ENCODE data around the gene NEO1.

- TF ChIP-seq, protein P1, sequence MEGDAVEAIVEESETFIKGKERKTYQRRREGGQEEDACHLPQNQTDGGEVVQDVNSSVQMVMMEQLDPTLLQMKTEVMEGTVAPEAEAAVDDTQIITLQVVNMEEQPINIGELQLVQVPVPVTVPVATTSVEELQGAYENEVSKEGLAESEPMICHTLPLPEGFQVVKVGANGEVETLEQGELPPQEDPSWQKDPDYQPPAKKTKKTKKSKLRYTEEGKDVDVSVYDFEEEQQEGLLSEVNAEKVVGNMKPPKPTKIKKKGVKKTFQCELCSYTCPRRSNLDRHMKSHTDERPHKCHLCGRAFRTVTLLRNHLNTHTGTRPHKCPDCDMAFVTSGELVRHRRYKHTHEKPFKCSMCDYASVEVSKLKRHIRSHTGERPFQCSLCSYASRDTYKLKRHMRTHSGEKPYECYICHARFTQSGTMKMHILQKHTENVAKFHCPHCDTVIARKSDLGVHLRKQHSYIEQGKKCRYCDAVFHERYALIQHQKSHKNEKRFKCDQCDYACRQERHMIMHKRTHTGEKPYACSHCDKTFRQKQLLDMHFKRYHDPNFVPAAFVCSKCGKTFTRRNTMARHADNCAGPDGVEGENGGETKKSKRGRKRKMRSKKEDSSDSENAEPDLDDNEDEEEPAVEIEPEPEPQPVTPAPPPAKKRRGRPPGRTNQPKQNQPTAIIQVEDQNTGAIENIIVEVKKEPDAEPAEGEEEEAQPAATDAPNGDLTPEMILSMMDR (IDR thresholded peaks at IDR 0.05): no peak
- TF ChIP-seq POLR2A (IDR thresholded peaks at IDR 0.05): no peak
These were observed 299.8 kb downstream of the NEO1 start for GRCh38 chr15:73352082-73352481.

All from uterus (tissue), 2 donors.